ENCODE results near the gene ASGR1. TPM values are rescaled to one million over a fixed set of nuclear protein-coding genes. Genes with fewer than 3 reads are reported as not detected.

Gene ASGR1
- polyA plus RNA-seq, 1 donor from 2014 or later: 80.2 TPM

GRCh38 chr17:7178973-7179316 is 225 bp downstream of the ASGR1 start:
- Histone ChIP-seq H2AFZ (ENCODE audit: low read depth, low read length) (no peak overlapping the region), H3K27me3 (ENCODE audit: insufficient read depth, low read depth, low read length) (no peaks in the 10 kb centered on the region), H3K4me3 (ENCODE audit: low read length) (no peak overlapping the region), H3F3A (ENCODE audit: insufficient read depth, low read length, poor library complexity, severe bottlenecking) (no peaks in the 10 kb centered on the region), H3K79me2 (replicated peaks; ENCODE audit: insufficient read depth, low read length) (peaks cover 5% of the 10 kb centered on the region), H3K36me3 (ENCODE audit: insufficient read depth, low read length) (no peaks in the 10 kb centered on the region), H3K9me3 (ENCODE audit: low read length) (no peaks in the 10 kb centered on the region), H3K9ac (ENCODE audit: low read length) (no peak overlapping the region), H3K9me2 (ENCODE audit: insufficient read depth, low read length) (no peaks in the 10 kb centered on the region), H3K4me2 (ENCODE audit: low read length) (no peak overlapping the region), H3K27ac (ENCODE audit: low read length) (no peak overlapping the region), H4K20me1 (ENCODE audit: insufficient read depth) (no peaks in the 10 kb centered on the region)
- no peak for TF ChIP-seq REST (IDR thresholded peaks at IDR 0.05; ENCODE audit: borderline replicate concordance)
- peak; percentile 11 for TF ChIP-seq POLR2AphosphoS5 (IDR thresholded peaks at IDR 0.05)

GRCh38 chr17:7177954-7178477 is 1.2 kb downstream of the ASGR1 start:
- peak overlapping the region; percentile 73 for H2AFZ ChIP-seq (ENCODE audit: low read depth, low read length)
- H3K79me2 ChIP-seq (replicated peaks; ENCODE audit: insufficient read depth, low read length): peaks cover 5% of the 10 kb centered on the region
- no peak for TF ChIP-seq SMC3 (conservative IDR thresholded peaks at IDR 0.05; ENCODE audit: poor library complexity)
- TF ChIP-seq CTCF (IDR thresholded peaks at IDR 0.05; ENCODE audit: poor library complexity, severe bottlenecking): no peak
- TF ChIP-seq POLR2AphosphoS5 (IDR thresholded peaks at IDR 0.05): peak; percentile 62
- H4K20me1 ChIP-seq (ENCODE audit: insufficient read depth): no peaks in the 10 kb centered on the region
- peak overlapping the region; percentile 95 for H3K9ac ChIP-seq (ENCODE audit: low read length)
- no peaks in the 10 kb centered on the region for H3K9me3 ChIP-seq (ENCODE audit: low read length)
- H3K9me2 ChIP-seq (ENCODE audit: insufficient read depth, low read length): no peaks in the 10 kb centered on the region
- peak overlapping the region; percentile 33 for H3K4me2 ChIP-seq (ENCODE audit: low read length)
- no peaks in the 10 kb centered on the region for H3F3A ChIP-seq (ENCODE audit: insufficient read depth, low read length, poor library complexity, severe bottlenecking)
- H3K4me3 ChIP-seq (ENCODE audit: low read length): peak overlapping the region; percentile 82
- no peaks in the 10 kb centered on the region for H3K27me3 ChIP-seq (ENCODE audit: insufficient read depth, low read depth, low read length)
- H3K27ac ChIP-seq (ENCODE audit: low read length): peak overlapping the region; percentile 93
- no peaks in the 10 kb centered on the region for H3K36me3 ChIP-seq (ENCODE audit: insufficient read depth, low read length)

GRCh38 chr17:7177191-7177953 is 1.8 kb downstream of the ASGR1 start:
- Histone ChIP-seq H4K20me1 (ENCODE audit: insufficient read depth) (no peaks in the 10 kb centered on the region), H3K4me3 (ENCODE audit: low read length) (peak overlapping the region; percentile 82), H3F3A (ENCODE audit: insufficient read depth, low read length, poor library complexity, severe bottlenecking) (no peaks in the 10 kb centered on the region), H3K27me3 (ENCODE audit: insufficient read depth, low read depth, low read length) (no peaks in the 10 kb centered on the region), H3K79me2 (replicated peaks; ENCODE audit: insufficient read depth, low read length) (peaks cover 5% of the 10 kb centered on the region), H3K4me2 (ENCODE audit: low read length) (peak overlapping the region; percentile 33), H2AFZ (ENCODE audit: low read depth, low read length) (peak overlapping the region; percentile 73), H3K9ac (ENCODE audit: low read length) (peak overlapping the region; percentile 95), H3K9me3 (ENCODE audit: low read length) (no peaks in the 10 kb centered on the region), H3K9me2 (ENCODE audit: insufficient read depth, low read length) (no peaks in the 10 kb centered on the region), H3K27ac (ENCODE audit: low read length) (peak overlapping the region; percentile 93), H3K36me3 (ENCODE audit: insufficient read depth, low read length) (no peaks in the 10 kb centered on the region)
- TF ChIP-seq CTCF (IDR thresholded peaks at IDR 0.05; ENCODE audit: poor library complexity, severe bottlenecking) (peak; percentile 98), EZH2 (IDR thresholded peaks at IDR 0.05; ENCODE audit: borderline replicate concordance, insufficient read depth, low read length, poor library complexity, severe bottlenecking) (no peak), REST (IDR thresholded peaks at IDR 0.05; ENCODE audit: borderline replicate concordance) (peak; percentile 49), POLR2AphosphoS5 (IDR thresholded peaks at IDR 0.05) (peak; percentile 64), TAF1 (IDR thresholded peaks at IDR 0.05; ENCODE audit: low read depth) (peak; percentile 83), EP300 (conservative IDR thresholded peaks at IDR 0.05; ENCODE audit: poor library complexity, severe bottlenecking) (peak; percentile 34), MXI1 (conservative IDR thresholded peaks at IDR 0.05; ENCODE audit: poor library complexity, severe bottlenecking) (peak; percentile 53), RAD21 (conservative IDR thresholded peaks at IDR 0.05) (peak; percentile 90), SMC3 (conservative IDR thresholded peaks at IDR 0.05; ENCODE audit: poor library complexity) (peak; percentile 83)
